SH-SY5Y (cell line): ENCODE data around the gene ANTKMT.

Source experiments
- GATA2 ChIP-seq: IDR thresholded peaks from 2 replicates; pipeline ENCODE4 v1.6.1; 2011; ENCODE audit warnings: mild to moderate bottlenecking, low read depth, low read length
- GATA3 ChIP-seq: IDR thresholded peaks from 2 replicates; pipeline ENCODE4 v1.6.1; 2011; ENCODE audit warnings: low read depth, mild to moderate bottlenecking, low read length, moderate library complexity

DNA sequence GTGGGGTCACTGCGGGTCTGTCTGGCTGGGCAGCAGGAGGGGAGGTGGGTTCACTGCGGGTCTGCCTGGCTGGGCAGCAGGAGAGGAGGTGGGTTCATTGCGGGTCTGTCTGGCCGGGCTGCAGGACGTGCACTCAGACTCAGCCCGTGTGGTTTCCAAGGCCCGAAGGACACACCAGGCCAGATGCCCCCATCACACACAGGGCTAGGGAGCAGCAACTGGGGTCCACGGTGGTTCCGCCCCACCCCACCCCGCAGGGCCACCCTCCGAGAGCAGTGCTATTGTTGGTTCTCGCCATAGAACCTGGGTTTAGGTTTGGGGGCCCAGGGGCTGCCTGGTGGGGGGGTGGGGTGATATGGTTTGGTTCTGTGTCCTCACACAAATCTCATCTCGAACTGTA is 25.7 kb downstream of the ANTKMT start:
- TF ChIP-seq GATA2 (no peak), GATA3 (no peak)
